Transverse colon (tissue), 4 donors: Measurements from ENCODE around the gene LYSMD2. TPM values are rescaled to one million over a fixed set of nuclear protein-coding genes. Genes with fewer than 3 reads are reported as not detected.
"Not testable (repeated sequence)": the region's sequence is repeated elsewhere in the genome, so short reads cannot be mapped to it uniquely, and the experiment has no call there.

Source experiments
- DNase-seq: peaks from one replicate; pipeline ENCODE4 v3.0.0-alpha.2; 2019
- H3K27ac ChIP-seq, 4 donors: fragments of 200-600 bp; sonication (generic); 2 replicates each; pipeline ENCODE4 v1.5.1; 2016 to 2018; ENCODE audit warnings: inconsistent platforms in 4 of 4
- H3K27me3 ChIP-seq: fragments of 200-600 bp; sonication (generic); 2 replicates; pipeline ENCODE4 v1.5.1; 2017; ENCODE audit warnings: inconsistent platforms
- H3K36me3 ChIP-seq, 4 donors: fragments of 200-600 bp; sonication (generic); 2 replicates each; pipeline ENCODE4 v1.5.1; 2017 to 2019; ENCODE audit warnings: inconsistent platforms in 4 of 4
- H3K4me1 ChIP-seq, 4 donors: fragments of 200-600 bp; sonication (generic); 2 replicates each; pipeline ENCODE4 v1.5.1; 2017 to 2020; ENCODE audit warnings: inconsistent platforms in 4 of 4
- H3K4me3 ChIP-seq, 4 donors: fragments of 200-600 bp; sonication (generic); 1 replicate in 1 of 4; 2 replicates in 3 of 4; pipeline versions ENCODE4 v1.5.1 to v1.6.1; 2017 to 2019; ENCODE audit warnings: inconsistent platforms in 4 of 4
- H3K9me3 ChIP-seq, 2 donors: fragments of 200-600 bp; sonication (generic); 2 replicates each; pipeline ENCODE4 v1.5.1; 2017 to 2019; ENCODE audit warnings: inconsistent platforms in 2 of 2
- CTCF ChIP-seq, 5 experiments: fragments of 200-600 bp in 3 of 5; fragments of 450-650 bp in 2 of 5; sonication (generic) in 3 of 5; IDR thresholded peaks; 1 replicate in 2 of 5; 2 replicates in 3 of 5; pipeline ENCODE4 v1.5.1; 2016 to 2017; ENCODE audit warnings: antibody characterized with exemption in 5 of 5, inconsistent platforms in 3 of 5, mild to moderate bottlenecking in 2 of 5, moderate library complexity in 1 of 5
- EP300 ChIP-seq: sonication (generic); formaldehyde crosslinking; IDR thresholded peaks from one replicate; pipeline ENCODE4 v1.6.1; 2017; ENCODE audit warnings: antibody characterized with exemption, low read depth
- POLR2A ChIP-seq: fragments of 450-650 bp; IDR thresholded peaks from one replicate; pipeline ENCODE4 v1.6.1; 2016; ENCODE audit warnings: antibody characterized with exemption, mild to moderate bottlenecking, moderate library complexity
- POLR2AphosphoS5 ChIP-seq, 3 donors: sonication (generic); formaldehyde crosslinking; IDR thresholded peaks; one replicate each; pipeline ENCODE4 v1.6.1; 2016; ENCODE audit warnings: antibody characterized with exemption in 3 of 3
- WGBS, 2 donors: methylation state at CpG; one replicate each; pipeline ENCODE4 v1.1.5; 2018; ENCODE audit warnings: low coverage in 1 of 2; 5-methylcytosine and 5-hydroxymethylcytosine counted together
- in situ Hi-C, 4 donors: fragments of 200-750 bp; cut with MboI; loops; one replicate each; pipeline versions ENCODE4 v1.15.0 to v1.15.1; 2017; ENCODE audit warnings: low sequenced_read_pairs in 3 of 4, low pct_ligation_motif_present in 1 of 4, low pct_unique_long_range_greater_than_20kb in 1 of 4
- intact Hi-C: fragments of 100-400 bp; cut with DNase I; formaldehyde crosslinking; loops from one replicate; pipeline ENCODE4 v1.15.1; 2023; ENCODE audit warnings: low total_unique reads
- total RNA-seq, 4 donors: library from RNA; depleted of rRNA; stranded (reverse); fragments of >200 nt; gene quantifications; one replicate each; pipeline ENCODE4 v1.1.0, GENCODE V29; 2016

LYSMD2 gene
- 1 to 10 TPM; 2.2 to 9.2 (median 4.4) TPM for total RNA-seq

- peak; percentile 79 for DNase-seq
- Histone ChIP-seq H3K36me3 (no peaks in the 10 kb centered on the region), H3K27ac (peak within 1 kb of the TSS; percentile 87 to 96 (median 91)), H3K4me3 (peak within 1 kb of the TSS; percentile 58 to 90 (median 64)), H3K27me3 (no peaks in the 10 kb centered on the region), H3K9me3 (no peaks in the 10 kb centered on the region), H3K4me1 (peaks cover 0 to 34% (median 17%) of the 10 kb centered on the region in 4 donors)
- TF ChIP-seq POLR2A: peak; percentile 30
- TF ChIP-seq EP300: no peak
- TF ChIP-seq CTCF (IDR thresholded peaks at IDR 0.05): no peak
- TF ChIP-seq POLR2AphosphoS5 (IDR thresholded peaks at IDR 0.05): peak in 1 of 3 donors; percentile 35
- WGBS, 2 donors: 1% methylated on average over 36 of the region's 67 CpGs; no CpG with 5 or more reads in 1 of the 2 donors
- intact Hi-C loops (no loop called here), in situ Hi-C loops (no loop called here)
These were observed at the start of gene LYSMD2 for GRCh38 chr15:51737522-51738305. TSS of gene LYSMD2 (minus strand) at chr15:51737655. CDS start at chr15:51737622, 33 bp downstream.

- H3K4me1 ChIP-seq, in situ Hi-C loops, H3K36me3 ChIP-seq, H3K27ac ChIP-seq, H3K9me3 ChIP-seq, H3K4me3 ChIP-seq, intact Hi-C loops, DNase-seq, H3K27me3 ChIP-seq: not testable (repeated sequence)
- 82% methylated on average over 8 of the region's 11 CpGs; no CpG with 5 or more reads in 1 of the 2 donors for WGBS, 2 donors
These were observed 49.7 kb upstream of the LYSMD2 start for GRCh38 chr15:51787130-51787529.

DNA sequence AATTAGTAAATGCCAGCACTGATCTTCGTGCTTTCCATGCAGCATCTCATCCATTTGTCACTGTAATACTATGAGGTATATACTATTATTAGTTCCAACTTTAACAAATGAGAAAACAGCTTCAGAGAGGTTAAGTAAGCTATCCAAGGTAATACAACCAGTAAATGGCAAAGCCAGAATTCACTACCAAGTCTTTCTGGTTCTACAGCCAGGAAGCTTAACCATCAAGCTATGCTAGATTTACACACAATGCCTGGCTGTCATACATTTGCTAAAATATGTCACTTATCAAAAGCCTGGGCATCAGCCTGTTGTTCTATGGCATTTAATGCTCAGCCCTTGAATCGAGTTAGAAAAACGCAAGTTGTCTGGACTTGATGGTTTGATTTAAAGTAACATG, 46.5 kb upstream of the LYSMD2 start:
- WGBS, 2 donors: 87% methylated on average over 3 of the region's 3 CpGs
- Histone ChIP-seq H3K27ac (no peak overlapping the region), H3K4me3 (no peak overlapping the region), H3K36me3 (peaks cover 0 to 7% (median 0%) of the 10 kb centered on the region in 4 donors), H3K27me3 (no peaks in the 10 kb centered on the region), H3K9me3 (no peaks in the 10 kb centered on the region), H3K4me1 (no peaks in the 10 kb centered on the region)
- DNase-seq: no peak
- intact Hi-C loops (no loop called here), in situ Hi-C loops (loop anchor here in 1 of 4 donors (5.0 kb wide), 1 partner anchor 132 kb away; no protein-coding TSS in a partner anchor)
- TF ChIP-seq CTCF (IDR thresholded peaks at IDR 0.05): no peak
- no peak for TF ChIP-seq POLR2A
- no peak for TF ChIP-seq EP300
- no peak for TF ChIP-seq POLR2AphosphoS5 (IDR thresholded peaks at IDR 0.05)

DNA sequence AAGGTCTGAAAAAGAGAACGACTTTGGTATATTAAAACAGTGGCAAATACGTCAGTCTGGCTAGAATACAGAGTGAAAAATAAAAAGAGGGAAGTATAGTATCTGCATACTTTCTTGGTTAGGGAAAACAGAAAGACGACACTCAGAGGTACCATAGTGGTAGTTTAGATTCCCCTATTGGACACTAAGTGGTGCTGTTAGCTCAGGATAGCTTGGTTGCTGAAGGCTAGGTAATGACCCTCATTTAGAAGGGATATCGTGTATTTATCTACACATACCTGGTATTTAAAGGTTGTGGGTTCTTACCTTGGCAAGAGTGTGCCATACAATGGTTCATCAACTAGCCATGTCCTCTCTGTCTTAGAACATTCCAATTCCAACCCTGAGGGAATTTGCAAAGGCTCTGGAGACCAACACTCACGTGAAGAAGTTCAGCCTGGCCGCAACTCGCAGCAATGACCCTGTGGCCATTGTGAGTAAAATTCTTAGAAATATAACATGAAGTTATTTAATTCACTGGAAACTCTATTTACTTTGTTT, 45.0 kb upstream of the LYSMD2 start:
- Histone ChIP-seq H3K9me3 (no peaks in the 10 kb centered on the region), H3K36me3 (peaks cover 0 to 7% (median 0%) of the 10 kb centered on the region in 4 donors), H3K27ac (no peak overlapping the region), H3K4me3 (no peak overlapping the region), H3K27me3 (no peaks in the 10 kb centered on the region), H3K4me1 (no peaks in the 10 kb centered on the region)
- intact Hi-C loops: no loop called here
- in situ Hi-C loops: loop anchor here in 1 of 4 donors (5.0 kb wide), 1 partner anchor 130 kb away; no protein-coding TSS in a partner anchor
- no peak for DNase-seq
- TF ChIP-seq CTCF (IDR thresholded peaks at IDR 0.05): peak in 1 of 5 experiments; percentile 15
- TF ChIP-seq EP300: no peak
- 87 to 91% methylated on average over 7 of the region's 7 CpGs for WGBS, 2 donors
